Measurements from ENCODE around the gene CTNS.

The CTNS gene

GRCh38 chr17:3622977-3623594, 13.5 kb upstream of the CTNS start:
- DNase-seq (ENCODE audit: low read depth in 2 of 2): no peak

DNA sequence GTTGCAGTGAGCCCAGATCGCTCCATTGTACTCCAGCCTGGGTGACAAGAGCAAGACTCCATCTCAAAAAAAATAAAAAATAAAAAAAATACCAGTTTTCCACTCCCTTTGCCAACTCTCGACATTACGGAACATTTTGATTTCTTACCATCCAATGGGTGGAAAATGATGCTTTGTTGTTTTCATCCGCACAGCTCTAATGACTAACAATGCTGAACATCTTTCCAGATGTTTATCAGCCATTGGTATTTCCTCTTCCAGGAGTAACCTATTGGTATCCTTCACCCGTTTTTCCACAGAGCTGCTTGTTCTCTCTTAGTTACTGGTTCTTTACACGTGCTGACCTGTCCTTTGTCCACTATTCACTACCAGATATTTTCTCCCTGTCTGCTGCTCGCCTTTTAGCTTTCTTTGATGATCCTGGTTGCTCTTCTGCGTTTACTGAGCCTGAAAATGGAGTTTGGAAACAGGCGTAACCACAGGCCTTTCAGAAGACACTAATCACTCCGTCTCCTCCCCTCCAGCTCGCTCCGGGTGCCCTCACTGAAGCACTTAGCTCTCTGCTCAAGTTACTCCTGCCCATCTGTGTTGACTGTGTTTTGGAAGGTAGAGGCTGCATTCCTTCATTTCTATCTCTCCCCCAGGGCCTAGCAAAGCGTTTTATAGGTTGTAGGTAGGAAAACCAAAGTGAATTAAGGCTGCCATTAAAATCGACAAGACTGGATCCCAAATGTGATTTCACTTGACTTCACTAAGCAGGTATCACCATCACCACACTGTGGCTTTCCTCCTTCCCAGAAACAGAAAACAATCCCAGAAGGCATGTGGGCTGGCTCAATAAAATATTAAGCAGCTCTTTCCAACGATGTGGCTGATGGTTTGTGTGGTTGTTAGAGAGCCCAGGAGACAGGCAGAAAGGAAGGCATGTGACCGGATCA, 9.5 kb upstream of the CTNS start:
- DNase-seq (ENCODE audit: low read depth in 2 of 2): no peak

GRCh38 chr17:3627769-3628167, 8.8 kb upstream of the CTNS start:
- DNase-seq (ENCODE audit: low read depth in 2 of 2): no peak

GRCh38 chr17:3630781-3631180, 5.8 kb upstream of the CTNS start:
- DNase-seq (ENCODE audit: low read depth in 2 of 2): no peak

DNA sequence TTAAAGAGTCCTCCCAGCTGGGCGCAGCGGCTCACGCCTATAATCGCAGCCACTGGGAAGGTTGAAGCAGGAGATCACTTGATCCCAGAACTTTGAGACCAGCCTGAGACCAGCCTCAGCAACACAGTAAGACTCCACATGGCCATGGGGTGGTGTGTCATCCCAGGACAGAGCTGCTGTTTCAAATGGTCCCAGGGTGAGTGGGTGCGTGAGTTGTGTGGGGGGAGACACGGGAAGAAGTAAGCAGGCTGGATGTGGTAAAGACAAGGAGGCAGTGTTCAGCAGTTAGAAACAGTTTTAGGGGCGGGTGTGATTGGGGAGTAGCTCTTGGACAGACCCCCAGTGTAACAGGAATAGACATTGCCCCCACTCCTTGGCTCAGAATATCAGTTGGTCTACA, 4.3 kb upstream of the CTNS start:
- no peak for DNase-seq (ENCODE audit: low read depth in 2 of 2)

DNA sequence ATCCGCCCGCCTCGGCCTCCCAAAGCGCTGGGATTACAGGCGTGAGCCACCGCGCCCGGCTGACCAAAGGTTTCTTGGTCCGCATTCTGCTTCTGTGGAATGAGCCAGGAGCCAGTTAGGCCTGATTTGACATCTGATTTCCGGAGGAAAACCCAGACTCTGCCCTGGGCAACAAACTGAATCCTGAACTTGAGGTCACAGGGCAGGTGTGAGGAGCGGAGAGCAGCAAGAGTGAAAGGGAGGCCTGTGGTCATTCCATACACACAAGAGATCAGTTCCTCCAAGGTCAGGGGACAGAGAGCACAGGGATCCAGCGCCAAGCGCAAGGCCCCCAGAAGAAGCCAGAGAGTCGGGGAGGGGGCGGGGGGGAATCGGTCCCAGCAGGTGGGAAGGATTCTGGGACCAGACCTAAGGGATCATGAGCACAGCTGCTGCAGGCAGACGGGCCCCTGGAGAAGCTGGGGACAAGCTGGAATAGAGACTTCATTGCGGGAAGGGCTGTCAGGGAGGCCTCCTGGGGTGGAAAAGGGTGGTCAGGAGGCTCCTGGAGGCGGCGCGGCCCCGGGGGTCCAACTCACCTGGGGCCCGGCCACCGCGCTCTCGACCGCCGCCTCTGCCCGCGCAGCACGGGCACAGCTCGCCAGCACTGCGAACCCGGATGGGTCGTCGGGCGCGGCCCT, 946 bp upstream of the CTNS start:
- no peak for DNase-seq (ENCODE audit: low read depth in 2 of 2)

DNA sequence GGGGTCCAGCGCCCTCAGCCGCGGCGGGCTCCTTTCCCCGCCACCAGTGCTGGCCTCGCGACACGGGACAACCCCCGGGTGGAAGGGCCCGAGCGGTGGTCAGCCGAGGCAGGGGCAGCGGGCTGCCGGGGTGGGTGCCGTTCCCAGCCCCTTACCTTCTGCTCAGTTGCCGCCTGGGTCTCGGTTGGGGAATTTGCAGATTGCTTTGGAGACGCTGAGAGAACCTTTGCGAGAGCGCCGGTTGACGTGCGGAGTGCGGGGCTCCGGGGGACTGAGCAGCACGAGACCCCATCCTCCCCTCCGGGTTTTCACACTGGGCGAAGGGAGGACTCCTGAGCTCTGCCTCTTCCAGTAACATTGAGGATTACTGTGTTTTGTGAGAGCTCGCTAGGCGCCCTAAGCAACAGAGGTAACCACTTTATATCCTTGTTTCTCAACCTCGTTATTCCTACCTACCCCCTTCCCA, 381 bp downstream of the CTNS start:
- DNase-seq (ENCODE audit: low read depth in 2 of 2): no peak

- DNase-seq (ENCODE audit: low read depth in 2 of 2): peak; percentile 25 to 47
Observed at GRCh38 chr17:3639981-3640596, 3.5 kb downstream of the CTNS start.

- no peak for DNase-seq (ENCODE audit: low read depth in 2 of 2)
Observed at GRCh38 chr17:3641014-3641413, 4.5 kb downstream of the CTNS start.

DNA sequence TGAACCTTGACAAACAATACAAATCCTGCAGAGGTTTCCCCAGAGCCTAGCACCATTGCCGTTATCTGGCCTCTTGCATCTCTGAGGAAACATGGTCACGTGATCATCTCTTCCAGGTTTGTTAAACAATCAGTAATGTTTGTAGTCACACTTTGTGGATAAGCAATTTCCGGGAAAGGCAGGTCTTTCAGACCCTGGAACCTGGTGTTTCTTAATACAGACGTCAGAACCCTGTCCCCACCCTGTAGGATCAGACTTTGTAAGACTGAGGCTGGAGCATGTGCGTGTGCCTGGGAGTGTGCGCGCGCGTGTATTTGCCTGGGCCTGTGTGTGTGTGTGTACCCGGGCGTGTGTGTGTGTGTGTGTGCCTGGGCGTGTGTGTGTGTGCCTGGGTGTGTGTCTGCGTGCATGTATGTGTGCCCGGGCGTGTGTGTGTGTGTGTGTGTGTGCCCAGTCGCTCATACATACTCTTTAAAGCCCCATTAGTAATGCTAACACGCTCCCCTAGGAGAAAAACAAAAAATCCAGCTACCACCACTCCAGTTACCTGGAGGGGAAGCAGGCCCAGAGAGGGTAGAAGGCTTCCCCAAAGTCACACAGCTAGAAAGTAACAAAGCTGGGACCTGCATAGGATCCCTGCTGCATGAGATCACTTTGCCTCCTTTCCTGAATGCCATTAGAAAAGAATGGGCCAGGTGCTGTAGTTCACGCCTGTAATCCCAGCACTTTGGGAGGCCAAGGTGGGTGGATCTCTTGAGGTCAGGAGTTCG, 5.3 kb downstream of the CTNS start:
- DNase-seq (ENCODE audit: low read depth in 2 of 2): no peak

- peak in 1 of 2 donors; percentile 60 for DNase-seq (ENCODE audit: low read depth in 2 of 2)
Observed at GRCh38 chr17:3643889-3644349, 7.4 kb downstream of the CTNS start.

DNA sequence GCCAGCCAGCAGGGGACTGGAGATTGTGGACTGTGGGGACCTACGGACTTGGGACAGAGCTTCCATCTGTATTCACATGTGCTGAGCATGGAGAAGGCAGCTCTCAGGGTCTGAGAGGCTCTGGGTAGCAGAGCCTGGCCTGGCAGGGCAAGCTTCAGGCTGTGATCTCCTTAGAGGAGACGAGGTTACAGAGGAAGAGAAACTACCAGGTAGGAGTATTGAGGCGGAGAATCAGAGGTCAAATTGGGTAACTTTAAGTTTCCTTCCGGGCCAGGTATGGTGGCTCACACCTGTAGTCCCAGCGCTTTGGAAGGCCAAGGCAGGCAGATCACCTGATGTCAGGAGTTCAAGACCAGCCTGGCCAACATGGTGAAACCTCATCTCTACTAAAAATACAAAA, 8.8 kb downstream of the CTNS start:
- no peak for DNase-seq (ENCODE audit: low read depth in 2 of 2)

GRCh38 chr17:3647251-3647650, 10.7 kb downstream of the CTNS start:
- DNase-seq (ENCODE audit: low read depth in 2 of 2): no peak

- DNase-seq (ENCODE audit: low read depth in 2 of 2): peak in 1 of 2 donors; percentile 33
Observed at GRCh38 chr17:3647769-3648555, 11.4 kb downstream of the CTNS start.

- no peak for DNase-seq (ENCODE audit: low read depth in 2 of 2)
Observed at GRCh38 chr17:3655766-3656165, 19.2 kb downstream of the CTNS start.

DNA sequence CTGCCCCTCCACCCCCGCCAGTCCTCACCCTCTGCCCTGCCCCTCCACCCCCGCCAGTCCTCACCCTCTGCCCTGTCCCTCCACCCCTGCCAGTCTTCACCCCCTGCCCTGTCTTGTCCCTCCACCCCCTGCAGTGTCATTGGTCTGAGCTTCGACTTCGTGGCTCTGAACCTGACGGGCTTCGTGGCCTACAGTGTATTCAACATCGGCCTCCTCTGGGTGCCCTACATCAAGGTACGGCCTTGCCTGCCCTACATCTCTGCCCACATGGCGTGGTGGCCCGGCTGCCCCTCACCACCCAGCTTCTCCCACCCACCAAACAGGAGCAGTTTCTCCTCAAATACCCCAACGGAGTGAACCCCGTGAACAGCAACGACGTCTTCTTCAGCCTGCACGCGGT, 19.8 kb downstream of the CTNS start:
- no peak for DNase-seq (ENCODE audit: low read depth in 2 of 2)

DNA sequence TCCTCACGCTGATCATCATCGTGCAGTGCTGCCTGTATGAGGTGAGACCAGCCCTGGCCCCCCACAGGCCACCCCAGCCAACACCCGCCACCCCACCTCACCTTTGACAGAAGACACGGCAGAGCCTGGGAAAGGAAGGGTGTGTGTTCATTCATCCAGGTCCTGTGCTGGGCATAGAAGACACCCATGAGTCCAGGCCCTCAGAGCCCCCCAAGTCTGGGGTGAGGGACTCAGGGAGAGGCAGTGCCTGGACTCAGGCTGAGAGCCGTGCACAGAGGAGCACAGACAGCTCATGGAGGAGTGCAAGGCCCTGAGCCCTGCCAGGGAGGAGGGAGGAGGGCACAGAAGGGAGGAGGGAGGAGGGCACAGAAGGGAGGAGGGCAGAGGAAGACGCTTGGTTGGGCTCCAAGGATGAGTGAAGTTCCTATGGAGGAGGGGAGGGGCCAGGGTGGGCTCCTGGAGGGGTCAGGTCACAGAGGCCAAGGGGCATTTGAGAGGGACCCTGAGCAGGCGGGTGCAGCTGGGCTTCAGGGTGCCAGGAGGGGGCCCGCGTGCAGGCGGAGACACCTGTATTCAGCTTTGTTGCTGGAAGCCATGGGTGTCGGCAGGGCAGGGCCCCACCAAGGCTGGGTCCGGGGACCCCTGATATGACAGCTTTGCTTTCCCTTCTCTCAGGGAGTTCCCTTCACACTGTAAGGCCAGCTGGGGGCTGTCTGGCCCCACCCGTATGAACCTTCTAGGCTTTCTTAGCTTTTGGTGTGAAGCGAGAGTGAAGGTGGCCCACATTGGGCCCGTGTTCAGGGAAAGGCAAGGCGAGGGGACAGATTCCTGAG, 20.4 kb downstream of the CTNS start:
- DNase-seq (ENCODE audit: low read depth in 2 of 2): no peak

GRCh38 chr17:3657588-3657869, 21.0 kb downstream of the CTNS start:
- DNase-seq (ENCODE audit: low read depth in 2 of 2): no peak

GRCh38 chr17:3657874-3658783, 21.6 kb downstream of the CTNS start:
- DNase-seq (ENCODE audit: low read depth in 2 of 2): no peak

All from stimulated activated CD8-positive, alpha-beta memory T cell treated with anti-CD3 and anti-CD28 coated beads, Interleukin-15, amount 100 ng/mL, for 48 hours (primary cell).